CD14-positive monocyte (primary cell): ENCODE data around the gene UGT2A2. TPM values are rescaled to one million over a fixed set of nuclear protein-coding genes. Genes with fewer than 3 reads are reported as not detected.

Experiments
- DNase-seq, 3 donors: peaks; one replicate each; pipeline ENCODE4 v3.0.0-alpha.2; 2011 to 2022
- H2AFZ ChIP-seq: 2 replicates; pipeline ENCODE4 v1.6.0; 2012; ENCODE audit warnings: mild to moderate bottlenecking, low read depth, low read length, inconsistent platforms; ENCODE audit not compliant: insufficient read depth, poor library complexity, severe bottlenecking
- H3K27ac ChIP-seq, 2 donors: 1 replicate in 1 of 2; 2 replicates in 1 of 2; pipeline ENCODE4 v1.5.1; 2012 to 2013; ENCODE audit warnings: low read length in 2 of 2, control low read depth in 1 of 2, inconsistent platforms in 1 of 2, low read depth in 1 of 2, mild to moderate bottlenecking in 1 of 2
- H3K27me3 ChIP-seq, 2 donors: one replicate each; pipeline versions ENCODE4 v1.6.0 to v1.6.1; 2011 to 2013; ENCODE audit warnings: low read length in 2 of 2; ENCODE audit not compliant: control insufficient read depth in 2 of 2, insufficient read depth in 2 of 2
- H3K36me3 ChIP-seq, 2 donors: replicated peaks in 1 of 2; 1 replicate in 1 of 2; 2 replicates in 1 of 2; pipeline versions ENCODE4 v1.5.1 to v1.6.1; 2012 to 2013; ENCODE audit warnings: low read length in 2 of 2, control low read depth in 1 of 2, inconsistent platforms in 1 of 2, mild to moderate bottlenecking in 1 of 2; ENCODE audit not compliant: insufficient read depth in 2 of 2, control insufficient read depth in 1 of 2
- H3K4me1 ChIP-seq, 2 donors: 1 replicate in 1 of 2; 2 replicates in 1 of 2; pipeline versions ENCODE4 v1.5.1 to v1.6.1; 2012 to 2013; ENCODE audit warnings: low read length in 2 of 2, control low read depth in 1 of 2, inconsistent platforms in 1 of 2, mild to moderate bottlenecking in 1 of 2, moderate library complexity in 1 of 2; ENCODE audit not compliant: insufficient read depth in 2 of 2, control insufficient read depth in 1 of 2
- H3K4me2 ChIP-seq: replicated peaks from 2 replicates; pipeline ENCODE3; 2012; ENCODE audit warnings: low read length, moderate library complexity, mild to moderate bottlenecking; ENCODE audit not compliant: poor library complexity, severe bottlenecking; ENCODE audit errors: extremely low read depth
- H3K4me3 ChIP-seq, 3 experiments: fragments of 200-600 bp in 1 of 3; sonication (generic) in 1 of 3; replicated peaks in 1 of 3; 1 replicate in 2 of 3; 2 replicates in 1 of 3; pipeline ENCODE4 v1.5.1; 2011 to 2013; ENCODE audit warnings: low read length in 3 of 3, mild to moderate bottlenecking in 3 of 3, control low read depth in 2 of 3, low read depth in 2 of 3, inconsistent platforms in 1 of 3, moderate library complexity in 1 of 3
- H3K79me2 ChIP-seq: 2 replicates; pipeline ENCODE4 v1.6.0; 2012; ENCODE audit warnings: mild to moderate bottlenecking, control low read depth, inconsistent platforms, low read length, moderate library complexity; ENCODE audit not compliant: insufficient read depth
- H3K9ac ChIP-seq: 2 replicates; pipeline ENCODE4 v1.6.0; 2017; ENCODE audit warnings: low read length, mild to moderate bottlenecking; ENCODE audit not compliant: insufficient read depth, poor library complexity, severe bottlenecking
- H3K9me3 ChIP-seq, 2 donors: replicated peaks in 1 of 2; 1 replicate in 1 of 2; 2 replicates in 1 of 2; pipeline versions ENCODE4 v1.5.1 to v1.6.1; 2012 to 2013; ENCODE audit warnings: low read length in 2 of 2, control low read depth in 1 of 2; ENCODE audit not compliant: control insufficient read depth in 1 of 2, insufficient read depth in 1 of 2
- H4K20me1 ChIP-seq: 2 replicates; pipeline ENCODE4 v1.6.0; 2012; ENCODE audit warnings: mild to moderate bottlenecking, low read length, control low read depth, moderate library complexity; ENCODE audit not compliant: insufficient read depth
- H3K27ac Mint-ChIP-seq, 7 donors: one replicate each; pipeline ENCODE4 v1.8.0; 2020; ENCODE audit warnings: mild to moderate bottlenecking in 7 of 7, mixed read lengths in 7 of 7, moderate library complexity in 6 of 7, inconsistent platforms in 2 of 7
- H3K27me3 Mint-ChIP-seq, 3 donors: one replicate each; pipeline ENCODE4 v1.8.0; 2021 to 2022; ENCODE audit warnings: low read depth in 3 of 3, mild to moderate bottlenecking in 3 of 3, mixed read lengths in 3 of 3, moderate library complexity in 3 of 3, inconsistent platforms in 1 of 3
- H3K36me3 Mint-ChIP-seq, 2 donors: one replicate each; pipeline ENCODE4 v1.8.0; 2020; ENCODE audit warnings: mixed read lengths in 2 of 2, inconsistent platforms in 1 of 2, mild to moderate bottlenecking in 1 of 2
- H3K4me1 Mint-ChIP-seq: one replicate; pipeline ENCODE4 v1.8.0; 2020; ENCODE audit warnings: mild to moderate bottlenecking, mixed read lengths
- H3K4me3 Mint-ChIP-seq, 2 donors: one replicate each; pipeline ENCODE4 v1.8.0; 2020; ENCODE audit warnings: mild to moderate bottlenecking in 2 of 2, mixed read lengths in 2 of 2, moderate library complexity in 1 of 2
- H3K9me3 Mint-ChIP-seq, 7 donors: one replicate each; pipeline ENCODE4 v1.8.0; 2020 to 2022; ENCODE audit warnings: mixed read lengths in 7 of 7, mild to moderate bottlenecking in 6 of 7, moderate library complexity in 6 of 7, inconsistent platforms in 2 of 7
- CTCF ChIP-seq: fragments of 200-600 bp; IDR thresholded peaks from one replicate; pipeline ENCODE4 v1.8.0; 2022; ENCODE audit warnings: antibody characterized with exemption, mild to moderate bottlenecking
- WGBS: methylation state at CpG from one replicate; pipeline ENCODE4 v1.1.5; 2013; ENCODE audit warnings: missing lambda C conversion rate; ENCODE audit not compliant: insufficient coverage; 5-methylcytosine and 5-hydroxymethylcytosine counted together
- intact Hi-C, 2 donors: fragments of 100-400 bp; cut with micrococcal nuclease; formaldehyde crosslinking; loops; one replicate each; pipeline versions ENCODE4 v1.15.0 to v1.15.1; 2023
- polyA plus RNA-seq, 3 donors: library from polyadenylated mRNA; depleted of rRNA in 1 of 3; unstranded in 2 of 3; stranded (reverse) in 1 of 3; fragments of 300-500 nt in 2 of 3; fragments of >200 nt in 1 of 3; fragmentation: Illumina TruSeq in 2 of 3; gene quantifications; 1 replicate in 2 of 3; 2 replicates in 1 of 3; pipeline ENCODE4 v1.2.3, GENCODE V29; 2012 to 2021

UGT2A2 gene
- polyA plus RNA-seq, 3 donors, result not detected

DNA sequence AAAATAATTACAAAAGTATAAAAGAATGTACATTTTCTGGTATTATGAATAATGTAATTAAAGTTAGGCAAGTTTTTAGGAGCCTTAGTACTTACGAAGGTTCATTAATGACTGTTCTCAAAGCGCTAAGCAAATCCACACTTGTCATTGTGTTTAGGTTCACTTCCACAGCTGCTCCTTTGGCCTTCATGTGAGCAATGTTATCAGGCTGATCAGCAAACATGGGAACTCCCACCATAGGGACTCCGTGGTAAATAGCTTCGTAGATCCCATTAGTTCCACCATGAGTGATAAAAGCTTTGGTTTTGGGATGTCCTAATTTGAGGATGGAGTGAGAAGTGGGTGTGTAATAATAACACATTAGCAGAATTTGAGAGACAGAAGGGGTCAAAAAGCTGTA lies 45.1 kb downstream of the UGT2A2 start:
- Histone ChIP-seq H3K4me1 (no peaks in the 10 kb centered on the region), H3K27ac (no peak overlapping the region), H3K79me2 (no peaks in the 10 kb centered on the region), H3K4me2 (no peak overlapping the region), H4K20me1 (no peaks in the 10 kb centered on the region), H3K27me3 (no peaks in the 10 kb centered on the region), H3K36me3 (no peaks in the 10 kb centered on the region), H3K9me3 (no peaks in the 10 kb centered on the region), H2AFZ (no peak overlapping the region), H3K4me3 (no peak overlapping the region), H3K9ac (no peak overlapping the region)
- no peak overlapping the region for H3K27ac Mint-ChIP-seq
- WGBS, result 61% methylated on average over 3 of the region's 4 CpGs
- H3K9me3 Mint-ChIP-seq, result peaks cover 0 to 2% (median 0%) of the 10 kb centered on the region in 7 donors
- no peak overlapping the region for H3K4me3 Mint-ChIP-seq
- no peaks in the 10 kb centered on the region for H3K36me3 Mint-ChIP-seq
- intact Hi-C loops, result no loop called here
- H3K4me1 Mint-ChIP-seq, result no peaks in the 10 kb centered on the region
- no peak for DNase-seq
- no peak for TF ChIP-seq CTCF
- peaks cover 0 to 2% (median 0%) of the 10 kb centered on the region in 3 donors for H3K27me3 Mint-ChIP-seq

- Mint-ChIP-seq H3K4me3 (no peak overlapping the region), H3K27me3 (peaks cover 0 to 1% (median 0%) of the 10 kb centered on the region in 3 donors), H3K4me1 (no peaks in the 10 kb centered on the region), H3K27ac (no peak overlapping the region), H3K36me3 (no peaks in the 10 kb centered on the region), H3K9me3 (peaks cover 0 to 2% (median 0%) of the 10 kb centered on the region in 7 donors)
- Histone ChIP-seq H3K4me1 (no peaks in the 10 kb centered on the region), H3K9ac (no peak overlapping the region), H3K27me3 (no peaks in the 10 kb centered on the region), H2AFZ (no peak overlapping the region), H4K20me1 (no peaks in the 10 kb centered on the region), H3K27ac (no peak overlapping the region), H3K79me2 (no peaks in the 10 kb centered on the region), H3K36me3 (no peaks in the 10 kb centered on the region), H3K9me3 (no peaks in the 10 kb centered on the region), H3K4me2 (no peak overlapping the region), H3K4me3 (no peak overlapping the region)
- WGBS, result no CpG with 5 or more reads among the region's 1 CpG
- DNase-seq, result no peak
- TF ChIP-seq CTCF, result no peak
- intact Hi-C loops, result no loop called here
Measured at GRCh38 chr4:69591364-69591763, 48.1 kb downstream of the UGT2A2 start.
